Testis (tissue), 2 donors: Measurements from ENCODE around the gene SGIP1.

ENCODE experiments used
- POLR2A ChIP-seq: fragments of 450-650 bp; IDR thresholded peaks from one replicate; pipeline ENCODE4 v1.6.1; 2017; ENCODE audit warnings: antibody characterized with exemption, mild to moderate bottlenecking, moderate library complexity
- TF ChIP-seq, protein P1 (sequence below), 3 experiments: fragments of 450-650 bp in 2 of 3; fragments of 200-600 bp in 1 of 3; sonication (generic) in 1 of 3; IDR thresholded peaks; one replicate each; pipeline ENCODE4 v1.5.1; 2016 to 2019; ENCODE audit warnings: antibody characterized with exemption in 3 of 3, mild to moderate bottlenecking in 2 of 3, moderate library complexity in 1 of 3

- TF ChIP-seq, protein P1, sequence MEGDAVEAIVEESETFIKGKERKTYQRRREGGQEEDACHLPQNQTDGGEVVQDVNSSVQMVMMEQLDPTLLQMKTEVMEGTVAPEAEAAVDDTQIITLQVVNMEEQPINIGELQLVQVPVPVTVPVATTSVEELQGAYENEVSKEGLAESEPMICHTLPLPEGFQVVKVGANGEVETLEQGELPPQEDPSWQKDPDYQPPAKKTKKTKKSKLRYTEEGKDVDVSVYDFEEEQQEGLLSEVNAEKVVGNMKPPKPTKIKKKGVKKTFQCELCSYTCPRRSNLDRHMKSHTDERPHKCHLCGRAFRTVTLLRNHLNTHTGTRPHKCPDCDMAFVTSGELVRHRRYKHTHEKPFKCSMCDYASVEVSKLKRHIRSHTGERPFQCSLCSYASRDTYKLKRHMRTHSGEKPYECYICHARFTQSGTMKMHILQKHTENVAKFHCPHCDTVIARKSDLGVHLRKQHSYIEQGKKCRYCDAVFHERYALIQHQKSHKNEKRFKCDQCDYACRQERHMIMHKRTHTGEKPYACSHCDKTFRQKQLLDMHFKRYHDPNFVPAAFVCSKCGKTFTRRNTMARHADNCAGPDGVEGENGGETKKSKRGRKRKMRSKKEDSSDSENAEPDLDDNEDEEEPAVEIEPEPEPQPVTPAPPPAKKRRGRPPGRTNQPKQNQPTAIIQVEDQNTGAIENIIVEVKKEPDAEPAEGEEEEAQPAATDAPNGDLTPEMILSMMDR (IDR thresholded peaks at IDR 0.05): no peak
- TF ChIP-seq POLR2A: no peak
These were observed 244.3 kb downstream of the SGIP1 start for GRCh38 chr1:66778266-66778665.
